ENCODE data around the gene KRI1.

Gene KRI1

DNA sequence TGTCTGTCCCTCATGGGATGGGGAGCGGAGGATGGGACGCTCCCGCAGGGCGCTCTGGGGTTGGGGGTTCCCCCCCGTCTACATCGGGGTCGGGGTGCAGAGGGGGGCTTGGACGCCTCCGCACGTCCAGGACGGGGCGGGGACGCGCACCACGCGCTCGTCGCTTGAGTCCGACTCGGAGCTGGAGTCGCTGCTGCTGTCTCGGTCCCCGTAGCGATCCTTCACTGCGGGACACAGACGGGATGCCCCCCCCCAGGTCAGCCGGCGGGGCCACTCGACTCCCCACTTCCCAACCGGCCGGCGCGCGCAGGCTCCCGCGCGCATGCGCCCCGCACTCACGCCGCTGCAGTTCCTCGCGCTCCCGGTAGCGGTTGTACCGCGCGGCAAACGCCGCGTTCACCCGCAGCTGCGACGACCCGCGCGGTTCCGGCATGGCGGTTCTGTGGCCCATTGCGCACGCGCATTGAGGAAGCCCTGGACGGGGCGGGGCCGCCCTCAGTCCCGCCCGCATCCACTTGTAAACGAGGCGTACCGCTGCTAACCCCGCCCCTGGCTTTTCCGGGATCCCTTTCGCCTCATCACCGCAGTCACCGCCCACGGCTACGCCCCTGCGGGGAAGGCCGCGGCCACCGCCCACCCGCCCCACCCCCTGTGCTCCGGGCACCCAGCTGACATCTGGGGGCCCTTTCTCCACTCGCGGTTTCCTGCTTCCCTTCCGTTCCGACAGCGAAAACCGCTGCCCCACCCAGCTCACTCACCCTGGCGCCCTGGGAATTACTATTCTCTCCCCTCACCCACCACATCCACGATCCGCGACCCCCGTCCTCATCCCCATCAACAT, at the start of gene KRI1:
Gene KRI1, minus strand, starts transcription at position 444 of the 841 bp plus-strand sequence. Its CDS starts 11 bp downstream, at position 433.
- DNase-seq = peak; percentile 95

DNA sequence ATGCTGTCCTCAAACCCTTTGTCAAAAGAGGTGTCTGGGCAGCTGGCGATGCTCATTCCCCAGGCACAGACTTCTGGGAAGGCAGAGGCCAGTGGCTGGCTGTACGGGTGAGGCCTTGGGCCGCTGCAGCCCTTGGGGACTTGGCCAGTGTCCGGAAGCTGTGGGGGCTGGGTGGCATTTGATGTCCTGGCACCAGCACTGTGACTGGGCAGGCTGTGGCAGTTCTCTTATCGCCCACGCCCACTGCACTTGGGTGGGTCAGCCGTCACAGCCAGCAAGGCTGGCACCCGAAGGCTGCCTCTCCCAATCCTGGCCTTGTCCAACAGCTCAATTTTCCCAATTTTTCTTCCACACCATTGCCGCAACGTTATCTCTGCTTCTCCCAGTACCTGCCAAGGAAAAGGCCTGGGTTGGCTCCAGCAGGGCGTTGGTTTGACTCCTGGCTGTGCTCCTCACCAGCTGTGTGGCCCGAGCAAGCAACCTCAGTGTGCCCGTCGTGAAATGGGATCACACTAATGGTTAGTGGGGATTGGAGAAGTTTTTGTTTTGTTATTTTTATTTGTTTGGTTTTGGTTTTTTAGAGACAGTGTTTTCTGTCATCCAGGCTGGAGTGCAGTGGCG, 46.8 kb upstream of the KRI1 start:
- DNase-seq = no peak

DNA sequence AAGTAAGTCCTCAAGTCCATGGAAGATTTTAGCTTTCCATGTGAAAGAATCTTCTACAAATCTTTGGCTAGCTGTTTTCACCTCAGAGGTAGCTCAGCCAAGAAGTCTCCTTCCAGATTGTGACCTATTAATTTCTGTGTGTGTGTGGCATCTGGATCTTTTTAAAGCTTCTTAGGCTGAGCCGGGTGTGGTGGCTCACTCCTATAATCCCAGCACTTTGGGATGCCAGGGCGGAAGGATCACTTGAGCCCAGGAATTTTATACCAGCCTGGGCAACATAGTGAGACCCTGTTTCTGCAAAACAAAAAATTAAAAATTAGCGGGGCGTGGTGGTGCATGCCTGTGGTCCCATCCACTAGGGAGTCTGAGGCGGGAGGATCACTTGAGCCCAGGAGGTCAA, 46.1 kb upstream of the KRI1 start:
- no peak for DNase-seq

DNA sequence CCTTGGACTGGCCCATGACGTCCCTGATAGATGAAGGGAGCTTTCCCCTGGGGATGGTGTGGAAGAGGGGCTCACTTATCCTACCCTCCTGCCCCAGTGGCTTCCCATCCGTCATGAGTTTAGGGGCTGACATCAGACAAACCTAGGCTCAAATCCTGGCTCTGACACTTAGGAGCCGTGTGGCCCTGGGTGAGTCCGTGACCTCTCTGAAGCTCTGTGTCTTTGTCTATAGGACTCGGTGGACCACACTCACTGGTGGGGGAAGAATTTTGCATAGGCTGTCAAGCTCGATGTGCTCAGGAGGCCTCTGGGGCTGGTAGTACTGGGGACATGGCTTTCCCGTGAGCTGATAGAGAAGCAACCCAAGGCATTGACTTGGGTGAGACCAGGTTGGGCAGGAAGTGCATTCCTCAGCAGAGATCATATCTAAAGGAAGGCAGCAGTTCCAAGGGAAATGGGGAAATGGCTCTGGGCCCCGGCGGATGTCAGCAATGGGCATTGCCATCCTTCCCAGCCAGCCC, 38.7 kb upstream of the KRI1 start:
- DNase-seq = no peak

DNA sequence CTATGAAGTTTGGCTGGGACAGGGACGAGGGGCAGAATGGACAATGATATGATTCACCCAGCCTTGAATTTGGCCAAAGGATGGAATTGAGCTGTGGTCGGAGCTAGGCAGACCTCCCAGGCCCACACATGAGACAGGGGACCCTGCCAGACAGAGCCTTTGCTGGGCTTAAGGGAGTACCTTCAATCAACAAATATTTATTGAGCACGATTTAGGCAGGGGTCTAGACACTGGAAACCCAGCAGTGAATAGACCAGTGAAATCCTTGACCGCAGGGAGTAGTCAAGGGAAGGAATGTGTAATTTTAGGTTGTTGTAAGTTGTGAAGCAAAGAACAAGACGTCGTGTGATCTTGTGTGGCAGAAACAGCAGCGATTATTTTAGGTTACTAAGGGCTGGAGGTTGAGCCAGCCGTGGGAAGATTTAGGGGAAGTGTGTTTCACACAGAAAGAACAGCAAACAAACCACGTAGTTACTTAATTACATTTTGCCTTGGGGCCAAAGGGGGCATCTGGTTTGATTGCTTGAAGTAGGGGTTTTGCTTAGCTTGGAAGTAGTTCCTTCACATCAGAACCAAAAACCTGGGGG, 38.2 kb upstream of the KRI1 start:
- DNase-seq = no peak

DNA sequence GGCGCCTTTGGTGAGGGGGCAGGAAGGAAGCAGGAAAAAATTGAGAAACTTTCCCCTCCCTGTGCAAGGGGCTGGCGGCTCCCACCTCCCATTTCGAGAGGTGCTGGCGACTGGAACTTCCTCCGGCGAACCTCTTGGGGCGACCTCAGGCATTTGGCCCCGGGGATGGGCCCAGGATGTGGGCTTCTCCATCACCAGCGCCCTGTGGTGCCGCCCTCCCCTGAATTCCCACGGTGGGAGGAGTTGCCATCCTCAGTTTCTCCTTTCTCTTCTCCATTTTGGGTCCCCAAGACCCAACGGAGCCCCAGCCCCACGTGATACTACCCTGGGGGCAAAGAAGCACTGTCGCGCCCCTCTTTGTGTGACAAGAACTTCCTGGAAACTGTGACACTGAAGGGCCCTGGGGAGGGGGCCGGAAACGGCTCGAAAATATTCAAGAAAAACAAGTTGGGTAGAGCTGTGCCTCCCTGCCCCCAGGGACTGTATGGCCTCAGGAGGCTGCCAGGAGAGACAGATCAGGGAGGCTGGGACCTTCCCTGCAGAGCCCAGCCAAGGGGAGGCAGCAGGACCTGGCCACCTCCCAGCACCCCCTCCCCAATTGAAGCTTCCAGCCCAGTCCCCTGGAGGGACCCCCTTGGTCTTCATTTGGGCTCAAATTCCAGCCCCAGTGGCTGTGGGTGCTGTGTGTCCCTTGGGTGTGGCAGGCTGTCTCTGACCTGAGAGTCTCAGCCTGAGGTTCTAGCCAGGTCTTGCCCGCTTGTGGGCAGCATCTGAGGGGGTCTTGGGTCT, 37.5 kb upstream of the KRI1 start:
- DNase-seq = no peak

DNA sequence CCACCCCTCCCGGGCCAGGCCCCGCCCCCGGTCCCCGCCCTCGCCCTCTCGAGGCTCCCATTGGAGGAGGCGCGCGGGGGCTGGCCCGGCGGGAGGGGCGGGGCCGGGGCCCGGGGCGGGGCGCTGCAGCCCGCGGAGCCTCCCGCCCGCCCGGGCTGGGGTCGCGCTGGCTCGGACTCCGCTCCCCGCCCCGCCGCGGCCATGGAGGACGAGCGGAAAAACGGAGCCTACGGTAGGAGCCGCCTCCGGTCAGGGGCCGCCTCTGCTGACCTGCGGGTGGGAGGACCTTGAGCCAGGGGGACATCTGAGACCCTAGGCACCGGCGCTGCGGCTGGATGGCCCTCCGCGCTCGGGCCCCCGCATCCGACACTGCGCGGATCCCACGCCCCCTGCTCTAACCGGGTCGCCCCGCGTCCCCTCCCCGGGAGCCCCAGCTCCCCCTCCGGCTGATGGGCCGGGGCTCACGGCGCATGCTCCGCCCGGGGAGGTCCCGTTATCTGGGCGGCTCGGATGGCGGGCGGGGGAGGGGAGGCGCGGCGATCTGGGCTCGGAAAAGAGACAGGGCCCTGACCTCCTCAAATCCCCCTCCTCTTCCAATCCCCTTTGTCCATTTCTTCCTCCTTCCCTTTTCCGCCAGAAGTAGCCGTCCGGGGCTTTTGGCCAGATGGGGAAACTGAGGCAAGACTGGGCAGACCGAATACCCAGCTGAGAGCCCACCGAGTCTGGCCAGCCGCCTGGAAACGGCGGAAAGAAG, 36.7 kb upstream of the KRI1 start:
- peak; percentile 31 for DNase-seq

DNA sequence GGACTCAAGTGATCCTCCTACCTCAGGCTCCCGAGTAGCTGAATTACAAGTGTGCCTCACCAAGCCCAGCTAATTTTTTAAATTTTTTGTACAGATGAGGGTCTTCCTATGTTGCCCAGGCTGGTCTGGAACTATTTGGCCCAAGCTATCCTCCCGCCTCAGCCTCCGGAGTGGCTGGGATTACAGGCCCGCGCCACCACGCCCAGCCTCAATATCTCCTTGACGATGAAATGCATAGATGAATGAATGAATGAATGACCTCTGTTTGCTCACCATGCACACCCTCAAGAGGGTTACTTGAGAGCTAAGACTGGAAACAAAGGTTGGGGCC, 36.2 kb upstream of the KRI1 start:
- DNase-seq = no peak

DNA sequence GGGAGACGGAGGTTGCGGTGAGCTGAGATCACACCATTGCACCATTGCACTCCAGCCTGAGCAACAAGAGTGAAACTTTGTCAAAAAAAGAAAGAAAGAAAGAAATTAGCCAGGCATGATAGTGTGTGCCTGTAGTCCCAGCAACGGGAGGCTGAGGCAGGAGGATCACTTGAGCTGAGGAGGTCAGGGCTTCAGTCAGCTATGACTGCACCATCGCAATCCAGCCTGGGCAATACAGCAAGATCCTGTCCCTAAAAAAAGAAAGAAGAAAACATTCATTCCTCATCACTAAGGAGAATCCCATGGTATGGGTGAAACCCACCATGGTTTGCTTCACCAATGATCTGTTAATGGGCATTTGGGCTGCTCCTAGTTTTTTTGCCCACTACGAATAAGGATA, 34.3 kb upstream of the KRI1 start:
- DNase-seq = no peak

DNA sequence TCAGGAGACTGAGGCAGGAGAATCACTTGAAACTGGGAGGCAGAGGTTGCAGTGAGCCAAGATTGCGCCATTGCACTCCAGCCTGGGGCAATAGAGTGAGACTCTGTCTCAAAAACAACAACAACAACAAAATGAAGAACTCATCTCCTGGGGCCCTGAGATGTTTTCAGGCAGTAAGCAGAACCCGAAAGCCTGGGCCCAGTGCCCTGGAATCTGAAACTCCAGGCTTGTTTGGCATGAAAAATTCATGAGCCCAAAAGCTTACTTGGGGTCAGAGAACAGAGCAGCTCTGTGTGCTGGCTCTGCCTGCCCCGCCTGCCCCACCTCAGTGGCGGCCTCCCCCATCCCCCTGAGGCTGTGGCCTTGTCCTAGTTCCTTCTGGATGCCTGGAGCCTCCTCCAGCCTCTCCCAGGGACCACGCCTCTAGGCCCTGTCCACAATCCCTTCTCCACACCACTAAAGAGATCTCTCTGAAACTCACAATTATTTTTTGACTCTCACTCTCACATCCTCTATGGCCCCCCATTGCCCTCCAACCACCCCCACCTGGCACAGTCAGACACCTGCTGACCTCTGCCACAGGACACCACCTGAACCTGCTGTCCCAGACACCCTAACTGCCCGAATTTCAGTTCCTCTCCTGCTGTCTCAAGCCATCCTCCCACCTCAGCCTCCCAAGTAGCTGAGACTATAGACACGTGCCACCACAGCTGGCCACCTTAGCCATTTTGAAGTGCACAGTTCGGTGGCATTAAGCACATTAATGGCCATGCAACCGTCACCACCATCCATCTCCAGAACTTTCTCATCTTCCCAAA, 28.2 kb upstream of the KRI1 start:
- no peak for DNase-seq

DNA sequence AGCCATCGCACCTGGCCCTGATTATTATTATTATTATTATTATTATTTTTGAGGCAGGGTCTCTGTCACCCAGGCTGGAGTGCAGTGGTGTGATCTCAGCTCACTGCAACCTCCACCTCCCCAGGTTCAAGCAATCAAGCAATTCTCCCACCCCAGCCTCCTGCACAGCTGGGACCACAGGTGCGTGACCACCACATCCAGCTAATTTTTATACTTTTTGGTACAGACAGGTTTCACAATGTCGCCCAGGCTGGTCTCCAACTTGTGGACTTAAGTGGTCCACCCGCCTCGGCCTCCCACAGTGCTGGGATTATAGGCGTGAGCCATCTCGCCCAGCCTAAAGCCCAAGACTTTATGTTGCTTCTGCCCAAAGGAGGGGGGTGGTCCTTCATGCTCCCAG, 27.3 kb upstream of the KRI1 start:
- no peak for DNase-seq

DNA sequence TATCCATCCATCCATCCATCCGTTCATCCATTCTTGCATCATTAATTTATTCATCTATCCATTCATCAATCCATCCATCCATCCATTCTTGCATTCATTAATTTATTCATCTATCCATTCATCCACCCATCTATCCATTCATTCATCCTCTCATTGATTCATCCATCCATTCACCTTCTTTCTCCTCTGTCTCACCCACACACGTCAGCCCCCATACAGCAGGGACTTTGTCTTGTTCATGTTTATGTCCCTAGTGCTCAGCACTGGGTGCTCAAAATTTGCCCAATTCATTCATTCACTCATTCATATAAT, 22.0 kb upstream of the KRI1 start:
- no peak for DNase-seq

DNA sequence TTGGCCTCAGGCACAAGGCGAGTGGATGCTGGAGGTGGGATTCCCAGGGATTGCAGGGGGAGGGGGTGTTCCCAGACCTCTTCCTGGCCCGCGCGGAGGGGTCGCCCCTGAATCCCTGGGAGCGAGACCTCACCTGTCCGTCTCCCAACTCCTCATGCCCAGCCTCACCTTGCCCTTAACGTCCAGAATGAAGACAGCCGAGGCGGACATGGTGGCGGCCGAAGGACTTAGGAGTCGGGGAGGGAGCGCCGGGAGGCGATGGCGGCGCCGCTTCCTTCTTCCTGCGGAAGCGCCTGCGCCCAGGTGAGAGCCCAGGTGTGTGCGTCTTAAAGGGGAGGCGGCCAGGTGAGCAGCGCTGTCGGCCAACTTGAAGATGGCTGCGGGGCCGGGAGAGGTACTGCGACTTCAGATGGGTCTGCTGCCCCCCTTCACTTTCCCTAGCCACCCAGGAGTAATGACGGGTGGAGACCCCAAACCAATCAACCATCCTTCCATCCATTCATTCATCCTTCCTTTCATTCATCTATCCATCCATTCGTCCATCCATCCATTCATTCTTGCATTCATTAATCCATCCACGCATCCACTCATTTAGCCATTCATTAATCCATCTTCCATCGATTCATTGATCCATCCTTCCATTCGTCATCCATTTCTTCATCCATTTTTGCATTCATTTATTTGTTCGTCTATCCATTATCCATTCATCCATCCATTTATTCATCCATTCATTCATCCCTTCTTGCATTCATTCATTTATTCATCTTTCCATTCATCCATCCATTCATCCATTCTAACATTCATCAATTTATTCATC, 21.4 kb upstream of the KRI1 start, which contains the start of gene AP1M2:
Gene AP1M2, minus strand, starts transcription at position 291 of the 817 bp plus-strand sequence. Its CDS starts 81 bp downstream, at position 210.
- DNase-seq = no peak

DNA sequence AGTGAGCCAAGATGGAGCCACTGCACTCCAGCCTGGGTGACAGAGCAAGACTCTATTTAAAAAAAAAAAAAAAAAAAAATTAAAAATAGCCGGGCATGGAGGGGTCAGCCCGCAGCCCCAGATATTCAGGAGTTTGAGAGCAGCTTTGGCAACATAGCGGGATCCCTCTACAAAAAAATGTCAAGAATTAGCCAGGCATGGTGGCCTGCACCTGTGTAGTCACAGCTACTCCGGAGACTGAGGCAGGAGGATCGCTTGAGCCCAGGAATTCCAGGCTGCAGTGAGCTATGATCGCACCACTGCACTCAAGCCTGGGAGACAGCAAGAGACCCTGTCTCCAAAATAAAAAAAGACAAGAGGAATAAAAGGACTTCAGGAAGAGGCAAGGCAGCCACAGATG, 20.6 kb upstream of the KRI1 start:
- DNase-seq = no peak

DNA sequence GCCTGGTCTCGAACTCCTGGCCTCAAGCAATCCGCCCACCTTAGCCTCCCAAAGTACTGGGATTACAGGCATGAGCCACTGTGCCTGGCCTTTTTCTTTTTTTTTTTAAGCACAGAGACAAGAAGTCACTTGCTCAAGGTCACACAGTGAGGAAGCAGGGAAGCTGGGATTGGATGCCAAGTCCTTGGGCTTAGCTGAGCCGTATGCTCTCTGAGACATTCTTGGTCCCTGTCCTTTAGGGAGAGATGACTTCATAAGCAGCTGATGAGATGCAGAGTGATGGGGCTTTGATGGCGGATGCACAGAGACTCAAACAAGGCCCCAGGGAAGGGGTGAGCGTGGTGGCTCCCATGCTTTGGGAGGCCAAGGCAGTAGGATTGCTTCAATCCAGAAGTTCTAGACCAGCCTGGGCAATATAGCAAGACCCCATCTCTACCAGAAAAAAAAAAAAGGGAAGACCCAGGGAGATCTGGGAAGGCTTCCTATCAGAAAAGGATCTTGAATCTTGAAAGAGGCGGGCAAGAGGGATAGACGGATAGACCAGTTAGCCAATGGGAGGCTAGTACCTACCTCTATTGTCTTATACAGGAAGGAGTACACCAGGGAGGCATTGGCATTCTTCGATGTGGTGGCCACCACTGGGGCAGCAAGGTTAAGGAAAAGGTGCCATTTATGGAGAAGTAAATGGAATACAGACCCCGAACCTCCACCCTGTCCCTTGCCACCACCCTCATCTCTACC, 17.4 kb upstream of the KRI1 start:
- DNase-seq = no peak

DNA sequence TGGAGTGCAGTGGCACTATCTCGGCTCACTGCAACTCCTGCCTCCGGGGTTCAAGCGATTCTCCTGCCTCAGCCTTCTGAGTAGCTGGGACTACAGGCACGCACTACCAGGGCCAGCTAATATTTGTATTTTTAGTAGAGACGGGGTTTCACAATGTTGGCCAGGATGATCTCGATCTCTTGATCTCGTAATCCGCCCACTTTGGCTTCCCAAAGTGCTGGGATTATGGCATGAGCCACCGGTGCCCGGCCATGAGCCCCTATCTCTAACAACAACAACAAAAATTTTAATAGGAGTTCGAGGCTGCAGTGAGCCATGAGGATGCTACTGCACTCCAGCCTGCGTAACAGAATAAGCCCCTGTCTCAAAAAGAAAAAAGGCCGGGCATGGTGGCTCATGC, 16.3 kb upstream of the KRI1 start:
- no peak for DNase-seq

DNA sequence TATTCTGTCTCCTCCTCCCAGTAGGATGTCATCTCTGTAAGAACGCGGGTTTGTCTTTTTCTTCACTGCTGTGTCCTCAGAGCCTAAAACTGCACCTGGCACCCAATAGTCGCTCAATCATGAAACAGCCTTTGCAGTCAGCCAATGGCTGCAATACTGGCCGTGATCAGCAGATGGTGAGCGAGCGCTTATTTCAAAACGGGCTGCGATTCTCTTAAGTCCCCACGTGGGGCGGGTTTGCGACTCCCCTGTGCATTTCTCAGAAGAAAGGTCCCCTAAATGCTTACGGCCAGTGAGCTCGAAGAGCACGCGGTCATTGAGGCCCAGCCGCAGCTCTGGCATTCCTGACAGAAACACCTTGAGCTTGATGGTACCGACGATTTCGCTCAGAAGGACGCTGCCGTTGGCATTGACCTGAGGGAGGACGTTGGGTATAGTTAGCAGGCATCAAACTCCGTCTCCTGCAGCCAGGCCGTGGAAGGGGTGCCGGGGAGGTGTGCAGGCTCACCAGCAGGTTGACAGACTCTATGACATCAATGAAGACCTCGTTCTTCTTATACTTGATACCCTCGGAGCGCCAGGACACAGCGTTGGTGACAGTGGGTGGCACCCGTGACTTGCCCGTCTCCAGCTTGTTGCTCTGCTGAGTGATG, 15.3 kb upstream of the KRI1 start:
- peak; percentile 52 for DNase-seq

DNA sequence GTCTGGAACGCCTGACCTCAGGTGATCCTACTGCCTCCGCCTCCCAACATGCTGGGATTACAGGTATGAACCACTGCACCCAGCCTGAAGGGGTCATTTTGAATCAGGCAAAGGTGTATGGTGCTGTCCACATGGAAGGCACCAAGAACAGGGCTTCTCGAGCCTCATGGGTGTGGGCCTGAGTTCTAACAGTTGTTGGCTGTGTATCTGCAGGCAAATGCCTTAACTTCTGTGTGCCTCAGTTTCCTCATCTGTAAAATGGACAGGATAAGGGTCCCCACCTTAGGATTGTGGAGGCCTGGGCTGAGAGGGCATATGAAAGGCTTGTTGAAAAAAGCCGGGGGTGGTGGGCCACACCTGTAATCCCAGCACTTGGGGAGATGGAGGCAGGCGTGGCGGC, 12.1 kb upstream of the KRI1 start:
- no peak for DNase-seq

DNA sequence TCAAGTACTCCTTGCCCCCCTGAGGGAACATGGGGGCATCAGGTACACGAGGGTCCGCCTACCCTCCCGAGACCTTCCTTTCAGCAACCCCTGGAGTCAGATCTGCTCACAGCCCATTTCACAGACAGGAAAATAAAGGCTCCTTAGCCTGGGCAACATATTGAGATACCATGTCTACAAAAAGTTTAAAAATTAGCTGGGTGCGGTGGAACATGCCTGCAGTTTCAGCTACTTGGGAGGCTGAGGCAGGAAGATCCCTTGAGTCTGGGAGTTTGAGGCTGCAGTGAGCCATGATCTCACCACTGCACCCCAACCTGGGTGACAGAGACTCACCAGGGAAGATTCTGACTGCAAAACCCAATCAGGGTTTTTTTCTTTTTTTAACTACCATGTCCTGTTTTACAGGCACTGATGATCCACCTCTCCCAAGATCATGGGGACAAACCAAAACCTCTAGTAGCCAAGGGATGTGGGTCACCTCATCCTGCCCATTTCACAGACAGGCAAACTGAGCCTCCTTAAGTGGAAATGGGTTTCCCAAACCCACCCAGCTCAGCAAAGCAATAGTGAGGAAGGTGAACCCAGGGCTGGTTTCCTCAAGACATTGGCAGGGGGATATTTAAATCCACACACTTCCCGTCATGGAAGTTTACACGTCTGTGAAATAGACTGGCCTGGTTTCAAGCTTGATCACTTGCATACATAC, 9.4 kb upstream of the KRI1 start:
- DNase-seq = no peak
